ENCODE data around the gene PDHX.
"Not testable (repeated sequence)": the region's sequence is repeated elsewhere in the genome, so short reads cannot be mapped to it uniquely, and the experiment has no call there.

Gene PDHX

GRCh38 chr11:34997952-34998528, 81.6 kb downstream of the PDHX start:
- no peak for DNase-seq

GRCh38 chr11:34999453-34999852, 83.0 kb downstream of the PDHX start:
- DNase-seq = no peak

GRCh38 chr11:35003186-35003585, 86.8 kb downstream of the PDHX start:
- DNase-seq = no peak

GRCh38 chr11:35003658-35004057, 87.2 kb downstream of the PDHX start:
- DNase-seq = no peak

GRCh38 chr11:35005141-35005780, 88.8 kb downstream of the PDHX start:
- no peak for DNase-seq

GRCh38 chr11:35006389-35007128, 90.1 kb downstream of the PDHX start:
- peak; percentile 54 to 69 for DNase-seq

GRCh38 chr11:35007277-35007676, 90.9 kb downstream of the PDHX start:
- no peak for DNase-seq

- no peak for DNase-seq
Measured at GRCh38 chr11:35009191-35009943, 92.9 kb downstream of the PDHX start.

GRCh38 chr11:35009944-35010342, 93.5 kb downstream of the PDHX start:
- DNase-seq = no peak

- DNase-seq = no peak
Measured at GRCh38 chr11:35010654-35011053, 94.2 kb downstream of the PDHX start.

GRCh38 chr11:35011389-35011788, 95.0 kb downstream of the PDHX start:
- DNase-seq = no peak

- DNase-seq = no peak
Measured at GRCh38 chr11:35011944-35012343, 95.5 kb downstream of the PDHX start.

GRCh38 chr11:35012467-35013191, 96.2 kb downstream of the PDHX start:
- peak; percentile 41 to 57 for DNase-seq

- DNase-seq = peak in 1 of 2 experiments; percentile 42
Measured at GRCh38 chr11:35013514-35014233, 97.3 kb downstream of the PDHX start.

- no peak for DNase-seq
Measured at GRCh38 chr11:35014346-35014745, 97.9 kb downstream of the PDHX start.

GRCh38 chr11:35015621-35016387, 99.4 kb downstream of the PDHX start:
- DNase-seq = no peak

- no peak for DNase-seq
Measured at GRCh38 chr11:35016916-35017315, 100.5 kb downstream of the PDHX start.

- no peak for DNase-seq
Measured at GRCh38 chr11:35017528-35018342, 101.3 kb downstream of the PDHX start.

GRCh38 chr11:35021589-35021988, 105.2 kb downstream of the PDHX start:
- DNase-seq = no peak

- not testable (repeated sequence) for DNase-seq
Measured at GRCh38 chr11:35023940-35024339, 107.5 kb downstream of the PDHX start.
